GM20431 (cell line): ENCODE data around the gene TMEM132D.

Experiments used
- in situ Hi-C: fragments of 300-500 bp; cut with MseI, MboI; formaldehyde crosslinking; loops from one replicate; pipeline ENCODE4 v1.15.0; 2020; ENCODE audit warnings: low sequenced_read_pairs; ENCODE audit not compliant: unreplicated experiment

Gene TMEM132D

GRCh38 chr12:129393357-129393937 lies 510.4 kb downstream of the TMEM132D start:
- in situ Hi-C loops, result no loop called here

GRCh38 chr12:129385637-129385990 lies 518.2 kb downstream of the TMEM132D start:
- in situ Hi-C loops, result no loop called here

- in situ Hi-C loops, result no loop called here
Observed at GRCh38 chr12:129383956-129384355, 519.9 kb downstream of the TMEM132D start.

- in situ Hi-C loops, result no loop called here
Observed at GRCh38 chr12:129381715-129382114, 522.1 kb downstream of the TMEM132D start.

- in situ Hi-C loops, result no loop called here
Observed at GRCh38 chr12:129379076-129379804, 524.6 kb downstream of the TMEM132D start.

- in situ Hi-C loops, result no loop called here
Observed at GRCh38 chr12:129378496-129378895, 525.3 kb downstream of the TMEM132D start.

- in situ Hi-C loops, result no loop called here
Observed at GRCh38 chr12:129373746-129374145, 530.1 kb downstream of the TMEM132D start.

GRCh38 chr12:129372876-129373275 lies 530.9 kb downstream of the TMEM132D start:
- in situ Hi-C loops, result no loop called here

- in situ Hi-C loops, result no loop called here
Observed at GRCh38 chr12:129372348-129372747, 531.5 kb downstream of the TMEM132D start.

GRCh38 chr12:129371268-129371667 lies 532.6 kb downstream of the TMEM132D start:
- in situ Hi-C loops, result no loop called here

GRCh38 chr12:129366656-129367055 lies 537.2 kb downstream of the TMEM132D start:
- in situ Hi-C loops, result no loop called here

GRCh38 chr12:129363041-129363440 lies 540.8 kb downstream of the TMEM132D start:
- in situ Hi-C loops, result no loop called here

- in situ Hi-C loops, result no loop called here
Observed at GRCh38 chr12:129357233-129357632, 546.6 kb downstream of the TMEM132D start.

GRCh38 chr12:129351481-129351880 lies 552.3 kb downstream of the TMEM132D start:
- in situ Hi-C loops, result no loop called here

- in situ Hi-C loops, result no loop called here
Observed at GRCh38 chr12:129339336-129339735, 564.5 kb downstream of the TMEM132D start.

- in situ Hi-C loops, result no loop called here
Observed at GRCh38 chr12:129337413-129337812, 566.4 kb downstream of the TMEM132D start.

- in situ Hi-C loops, result no loop called here
Observed at GRCh38 chr12:129335773-129336172, 568.1 kb downstream of the TMEM132D start.

GRCh38 chr12:129332286-129332685 lies 571.5 kb downstream of the TMEM132D start:
- in situ Hi-C loops, result no loop called here

GRCh38 chr12:129331356-129332085 lies 572.3 kb downstream of the TMEM132D start:
- in situ Hi-C loops, result no loop called here

GRCh38 chr12:129328235-129328634 lies 575.6 kb downstream of the TMEM132D start:
- in situ Hi-C loops, result no loop called here

GRCh38 chr12:129325566-129325965 lies 578.3 kb downstream of the TMEM132D start:
- in situ Hi-C loops, result no loop called here
